Measurements from ENCODE around the gene OR1J4.
A peak's percentile ranks its signal among the peaks of the same experiment; 100 is the strongest.

Gene OR1J4

GRCh38 chr9:122498883-122499288, 20.1 kb upstream of the OR1J4 start:
- H3K4me3 ChIP-seq (replicated peaks; ENCODE audit: insufficient read depth, low read length) = no peak overlapping the region
- no peak for TF ChIP-seq SPI1 (IDR thresholded peaks at IDR 0.05; ENCODE audit: borderline replicate concordance, low read depth)
- TF ChIP-seq CTCF (IDR thresholded peaks at IDR 0.05; ENCODE audit: insufficient read depth, low read length) = peak; percentile 82

GRCh38 chr9:122506964-122507363, 12.0 kb upstream of the OR1J4 start:
- Histone ChIP-seq H3K27ac (replicated peaks) (no peak overlapping the region), H3K4me3 (replicated peaks; ENCODE audit: insufficient read depth, low read length) (no peak overlapping the region), H3K27me3 (ENCODE audit: insufficient read depth, poor library complexity, severe bottlenecking) (peaks cover 7% of the 10 kb centered on the region)
- TF ChIP-seq CTCF (IDR thresholded peaks at IDR 0.05; ENCODE audit: insufficient read depth, low read length) (no peak), POLR2AphosphoS5 (IDR thresholded peaks at IDR 0.05; ENCODE audit: low read depth) (no peak), REST (IDR thresholded peaks at IDR 0.05; ENCODE audit: insufficient replicate concordance, low read depth) (no peak), GABPA (IDR thresholded peaks at IDR 0.05; ENCODE audit: low read depth) (no peak), SPI1 (IDR thresholded peaks at IDR 0.05; ENCODE audit: borderline replicate concordance, low read depth) (no peak)
- no peak for DNase-seq (ENCODE audit: low read depth in 1 of 2, low spot score in 1 of 2)

More at GRCh38 chr9:122498883-122499288, 20.1 kb upstream of the OR1J4 start:
- peaks cover 10% of the 10 kb centered on the region for H3K27me3 ChIP-seq (ENCODE audit: insufficient read depth, poor library complexity, severe bottlenecking)
- H3K27ac ChIP-seq (replicated peaks) = no peak overlapping the region
- DNase-seq (ENCODE audit: low read depth in 1 of 2, low spot score in 1 of 2) = peak in 1 of 2 experiments; percentile 36

GRCh38 chr9:122510502-122510901, 8.4 kb upstream of the OR1J4 start, which contains the start of gene OR1J2:
Gene OR1J2, plus strand, starts transcription at chr9:122510802. Its CDS starts 0 bp downstream, at chr9:122510802.
- TF ChIP-seq SPI1 (IDR thresholded peaks at IDR 0.05; ENCODE audit: borderline replicate concordance, low read depth) (no peak), CTCF (IDR thresholded peaks at IDR 0.05; ENCODE audit: insufficient read depth, low read length) (no peak), POLR2AphosphoS5 (IDR thresholded peaks at IDR 0.05; ENCODE audit: low read depth) (no peak), REST (IDR thresholded peaks at IDR 0.05; ENCODE audit: insufficient replicate concordance, low read depth) (no peak), GABPA (IDR thresholded peaks at IDR 0.05; ENCODE audit: low read depth) (no peak)
- Histone ChIP-seq H3K4me3 (replicated peaks; ENCODE audit: insufficient read depth, low read length) (no peak within 1 kb of the TSS), H3K27ac (replicated peaks) (no peak within 1 kb of the TSS), H3K27me3 (ENCODE audit: insufficient read depth, poor library complexity, severe bottlenecking) (peaks cover 12% of the 10 kb centered on the region)
- no peak for DNase-seq (ENCODE audit: low read depth in 1 of 2, low spot score in 1 of 2)

- peaks cover 5% of the 10 kb centered on the region for H3K27me3 ChIP-seq (ENCODE audit: insufficient read depth, poor library complexity, severe bottlenecking)
These were observed 715 bp upstream of the OR1J4 start for GRCh38 chr9:122518226-122518625.

More at GRCh38 chr9:122518226-122518625, 715 bp upstream of the OR1J4 start:
- DNase-seq (ENCODE audit: low read depth in 1 of 2, low spot score in 1 of 2) = no peak
- H3K4me3 ChIP-seq (replicated peaks; ENCODE audit: insufficient read depth, low read length) = no peak overlapping the region
- H3K27ac ChIP-seq (replicated peaks) = no peak overlapping the region
- no peak for TF ChIP-seq CTCF (IDR thresholded peaks at IDR 0.05; ENCODE audit: insufficient read depth, low read length)
- no peak for TF ChIP-seq SPI1 (IDR thresholded peaks at IDR 0.05; ENCODE audit: borderline replicate concordance, low read depth)
- TF ChIP-seq REST (IDR thresholded peaks at IDR 0.05; ENCODE audit: insufficient replicate concordance, low read depth) = no peak
- no peak for TF ChIP-seq POLR2AphosphoS5 (IDR thresholded peaks at IDR 0.05; ENCODE audit: low read depth)
- TF ChIP-seq GABPA (IDR thresholded peaks at IDR 0.05; ENCODE audit: low read depth) = no peak

Measured in HL-60 (cell line).